NCI-H524 (cell line): Measurements from ENCODE around the gene TMEM269.
A peak's percentile ranks its signal among the peaks of the same experiment; 100 is the strongest.

Experiments used
- DNase-seq, 2 experiments: peaks; one replicate each; lab custom pipeline; 2025; lab: John Stamatoyannopoulos, UW

The TMEM269 gene, protein sequence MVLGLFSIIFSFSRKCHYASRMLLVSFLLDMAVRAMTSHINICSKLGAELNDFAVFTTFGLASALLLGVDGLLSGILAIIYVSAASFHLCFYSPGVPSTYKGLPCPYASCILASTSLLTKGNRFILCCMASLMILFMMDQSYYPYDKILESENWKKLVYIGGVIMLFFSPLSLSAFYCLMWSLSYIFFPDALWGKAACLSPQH

DNA sequence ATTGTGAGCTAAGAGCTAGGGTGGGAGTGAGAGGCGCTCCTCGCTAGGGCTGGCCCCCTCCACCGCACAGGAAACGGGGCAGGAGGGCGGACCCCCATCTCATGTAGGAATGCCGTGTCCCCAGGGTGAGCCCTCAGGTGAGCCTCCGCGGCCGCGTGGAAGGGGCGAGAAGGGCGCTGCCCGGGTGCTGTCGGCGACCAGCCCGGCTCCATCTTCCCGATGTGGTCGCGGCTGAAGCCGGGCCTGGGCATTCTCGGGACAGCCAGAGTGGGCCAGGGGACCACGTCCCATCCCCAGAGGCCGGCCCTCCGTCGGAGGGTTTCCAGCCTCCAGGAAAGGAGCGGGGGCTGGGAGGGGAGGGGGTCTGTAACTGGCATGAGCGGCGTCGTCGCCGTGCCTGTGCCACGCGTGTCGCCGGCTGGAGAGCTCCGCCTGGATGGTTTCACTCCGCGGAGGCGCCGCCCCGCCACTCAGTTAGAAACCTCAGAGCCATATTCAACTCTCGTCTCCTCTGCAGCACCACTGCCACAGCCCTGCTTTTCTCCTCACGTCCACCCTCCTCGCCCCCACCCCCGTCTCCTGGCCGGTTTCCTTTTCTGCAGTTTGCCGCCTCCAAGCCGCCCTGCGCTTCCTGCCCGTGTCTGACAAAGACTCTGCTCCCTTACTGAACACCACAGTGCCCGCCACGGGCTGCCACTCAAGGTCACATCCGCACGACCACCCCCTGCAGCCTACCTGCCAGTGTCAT, at the start of gene TMEM269:
TSS of gene TMEM269 (plus strand) at position 46 of the 748 bp plus-strand sequence. CDS start 4,903 bp downstream, outside the sequence.
- no peak for DNase-seq

DNA sequence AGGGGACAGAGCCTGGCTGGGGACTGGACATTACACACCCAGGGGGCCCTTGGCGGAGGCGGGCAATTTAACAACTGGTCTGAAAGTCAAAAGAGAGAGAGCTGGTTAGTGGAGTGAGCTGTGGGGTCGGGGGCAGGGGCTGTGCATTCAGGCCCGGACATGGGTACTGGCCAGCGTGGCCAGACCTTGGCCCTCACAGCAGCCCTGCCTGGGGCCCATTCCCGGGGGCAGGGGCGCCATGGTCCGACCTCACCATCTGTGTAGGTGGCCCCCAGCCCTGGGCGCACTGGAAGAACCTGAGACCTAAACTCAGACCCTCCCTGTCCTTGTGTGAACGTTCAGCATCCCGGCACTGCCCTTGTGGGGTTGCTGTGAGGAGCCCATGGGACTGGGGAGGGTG, 49.7 kb upstream of the TMEM269 start:
- no peak for DNase-seq

DNA sequence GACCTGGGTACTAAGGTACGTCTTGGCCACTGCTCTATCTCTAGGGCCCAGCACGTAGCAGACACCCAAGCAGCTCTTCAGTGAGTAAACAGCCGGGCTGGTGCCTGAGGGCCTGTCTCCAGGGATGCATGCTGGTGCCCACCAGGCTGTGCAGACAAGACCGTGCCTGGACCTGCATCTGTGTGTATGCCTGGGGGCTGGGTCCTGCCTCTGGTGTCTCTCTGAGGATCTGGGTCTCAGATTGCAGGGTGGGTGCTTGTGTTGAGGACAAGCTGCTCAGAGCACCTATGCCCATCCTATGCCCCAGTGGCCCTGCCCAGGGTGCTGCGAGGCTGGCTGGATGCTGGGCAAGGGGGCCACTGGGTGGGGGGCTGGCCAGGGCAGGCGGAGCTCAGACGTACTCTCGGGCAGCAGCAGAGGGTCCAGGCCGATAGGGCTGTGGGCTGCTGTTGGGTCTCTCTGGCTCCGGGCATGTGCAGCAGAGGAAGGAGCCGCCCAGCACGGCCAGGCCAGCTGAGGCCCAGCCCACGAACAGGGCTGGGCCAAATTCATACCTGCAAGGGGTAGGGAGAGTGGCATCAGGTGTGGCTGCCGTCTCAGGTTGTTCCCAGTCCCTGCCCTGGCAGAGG, 49.2 kb upstream of the TMEM269 start:
- peak in 1 of 2 experiments; percentile 34 for DNase-seq

DNA sequence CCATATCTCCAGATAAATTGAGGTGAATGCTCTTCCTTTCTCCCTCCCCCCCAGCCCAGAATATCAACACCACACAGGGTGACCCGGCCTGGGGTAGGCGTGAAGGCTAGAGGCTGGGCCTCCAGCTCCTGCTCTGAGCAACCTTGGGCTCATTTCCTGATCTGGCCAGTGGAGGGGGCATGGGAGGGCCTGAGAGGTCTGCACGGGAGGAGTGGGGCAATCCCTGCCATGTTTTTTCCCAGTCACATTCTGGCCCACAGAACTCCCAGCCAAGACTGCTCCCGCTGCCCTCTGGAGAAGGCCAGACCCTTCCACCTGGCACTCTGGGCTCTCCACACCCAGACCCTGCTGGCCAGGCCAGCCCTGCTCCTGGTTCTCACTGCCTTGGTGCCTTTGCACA, 48.6 kb upstream of the TMEM269 start:
- DNase-seq, result no peak

DNA sequence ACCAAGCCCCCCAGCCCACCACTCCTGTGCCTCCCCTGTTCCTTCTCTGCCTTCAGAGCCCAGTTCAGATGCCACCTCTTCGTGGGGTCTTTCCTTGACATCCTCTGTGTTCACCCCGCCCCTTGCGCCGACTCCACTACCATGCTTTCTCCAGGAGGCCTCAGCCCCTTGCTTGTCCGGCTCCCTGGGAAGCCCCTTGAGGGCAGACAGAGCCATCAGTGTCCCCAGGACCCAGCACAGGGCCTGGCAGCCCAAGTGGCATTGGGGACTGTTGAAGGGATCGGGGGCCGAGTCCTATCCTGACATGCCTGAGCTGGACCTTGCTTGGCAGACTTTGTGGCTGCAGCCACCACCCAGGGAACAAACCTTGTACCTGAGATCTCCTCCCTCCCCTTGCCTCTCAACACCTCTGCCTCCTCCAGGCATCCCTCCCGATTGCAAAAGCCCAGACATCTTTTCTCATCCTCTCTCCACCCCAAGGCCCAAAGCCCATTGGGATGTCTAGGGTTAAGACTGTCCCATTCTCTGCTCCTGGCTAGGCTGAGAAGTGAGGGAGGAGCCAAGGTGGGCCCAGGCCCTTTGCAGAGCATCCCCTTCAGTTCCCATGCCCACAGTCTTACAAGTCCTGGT, 48.1 kb upstream of the TMEM269 start:
- DNase-seq, result no peak

DNA sequence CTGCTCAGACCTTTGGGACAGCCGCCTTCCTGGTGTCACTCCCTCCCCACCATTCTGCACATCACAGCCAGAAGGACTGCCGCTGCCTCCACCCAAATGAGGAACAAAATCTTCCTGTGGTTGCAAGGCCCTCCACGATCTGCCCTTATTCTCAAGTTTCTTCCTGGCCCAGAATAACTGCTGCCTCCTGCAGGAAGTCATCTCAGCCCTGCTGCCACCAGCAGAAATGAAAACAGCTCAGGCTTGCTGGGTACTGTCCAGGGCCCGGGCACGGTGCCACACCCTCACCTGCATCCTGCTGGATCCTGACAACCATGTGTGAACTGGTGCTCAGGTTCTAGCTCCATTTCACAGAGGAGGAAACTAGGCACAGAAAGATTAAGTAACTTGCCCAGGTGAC, 47.5 kb upstream of the TMEM269 start:
- DNase-seq, result no peak

DNA sequence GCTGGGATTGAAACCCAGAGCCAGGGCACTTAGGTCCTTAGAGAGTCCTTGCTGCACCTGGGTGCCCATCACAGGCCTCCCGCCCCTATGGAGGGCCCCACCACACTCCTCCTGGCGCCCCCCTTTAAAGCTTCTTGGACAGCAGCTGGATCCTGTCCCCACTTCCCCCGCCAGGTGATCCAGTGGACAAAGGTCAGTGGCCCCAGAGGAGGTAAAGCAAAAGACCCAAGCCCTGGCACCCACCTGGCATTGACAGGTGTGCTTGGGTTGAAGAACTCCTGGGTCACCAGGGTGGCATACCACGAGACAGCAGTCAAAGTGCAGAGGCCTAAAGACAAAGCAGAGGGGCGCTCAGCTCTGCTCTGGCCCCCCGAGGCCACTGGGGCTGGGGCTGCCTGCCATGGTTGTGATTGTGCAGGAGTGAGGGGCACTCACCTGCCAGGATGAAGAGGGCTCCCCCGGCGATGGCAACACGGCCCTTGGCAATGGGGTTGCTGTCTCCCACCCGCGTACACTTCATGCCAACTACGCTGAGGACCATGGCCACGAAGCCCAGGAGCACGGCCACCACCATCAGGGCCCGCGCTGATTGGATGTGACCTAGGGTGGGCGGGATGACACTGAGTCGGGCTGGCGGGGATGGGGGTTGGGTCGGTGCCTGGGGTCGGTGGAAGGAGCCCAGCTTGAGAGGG, 46.7 kb upstream of the TMEM269 start:
- DNase-seq, result no peak

DNA sequence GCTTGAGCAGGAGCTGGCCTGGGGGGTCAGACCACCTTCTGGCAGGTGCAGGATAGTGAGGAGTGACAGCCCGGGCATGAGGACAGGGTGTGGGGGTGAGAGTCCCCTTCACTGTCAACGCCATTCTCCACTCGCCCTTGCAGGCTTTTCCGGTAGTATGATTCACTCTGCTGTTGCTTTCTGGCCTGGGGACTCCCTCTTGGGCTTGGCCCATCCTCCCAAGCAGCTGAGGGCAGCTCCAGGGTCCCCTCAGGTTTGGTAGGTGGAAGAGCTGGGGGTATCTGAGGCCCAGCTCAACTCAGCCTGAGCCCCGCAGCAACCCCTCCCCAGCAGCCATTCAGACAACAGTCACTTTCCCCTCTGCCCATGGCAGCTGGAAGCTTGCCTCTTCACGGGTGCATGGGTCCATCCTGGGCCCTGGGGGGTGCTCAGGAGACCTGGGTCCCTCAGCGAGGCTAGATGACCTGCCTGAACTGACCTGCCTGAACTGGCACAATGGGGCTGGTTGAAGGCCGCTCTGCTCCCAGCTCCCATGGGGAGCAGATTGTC, 46.0 kb upstream of the TMEM269 start:
- no peak for DNase-seq

DNA sequence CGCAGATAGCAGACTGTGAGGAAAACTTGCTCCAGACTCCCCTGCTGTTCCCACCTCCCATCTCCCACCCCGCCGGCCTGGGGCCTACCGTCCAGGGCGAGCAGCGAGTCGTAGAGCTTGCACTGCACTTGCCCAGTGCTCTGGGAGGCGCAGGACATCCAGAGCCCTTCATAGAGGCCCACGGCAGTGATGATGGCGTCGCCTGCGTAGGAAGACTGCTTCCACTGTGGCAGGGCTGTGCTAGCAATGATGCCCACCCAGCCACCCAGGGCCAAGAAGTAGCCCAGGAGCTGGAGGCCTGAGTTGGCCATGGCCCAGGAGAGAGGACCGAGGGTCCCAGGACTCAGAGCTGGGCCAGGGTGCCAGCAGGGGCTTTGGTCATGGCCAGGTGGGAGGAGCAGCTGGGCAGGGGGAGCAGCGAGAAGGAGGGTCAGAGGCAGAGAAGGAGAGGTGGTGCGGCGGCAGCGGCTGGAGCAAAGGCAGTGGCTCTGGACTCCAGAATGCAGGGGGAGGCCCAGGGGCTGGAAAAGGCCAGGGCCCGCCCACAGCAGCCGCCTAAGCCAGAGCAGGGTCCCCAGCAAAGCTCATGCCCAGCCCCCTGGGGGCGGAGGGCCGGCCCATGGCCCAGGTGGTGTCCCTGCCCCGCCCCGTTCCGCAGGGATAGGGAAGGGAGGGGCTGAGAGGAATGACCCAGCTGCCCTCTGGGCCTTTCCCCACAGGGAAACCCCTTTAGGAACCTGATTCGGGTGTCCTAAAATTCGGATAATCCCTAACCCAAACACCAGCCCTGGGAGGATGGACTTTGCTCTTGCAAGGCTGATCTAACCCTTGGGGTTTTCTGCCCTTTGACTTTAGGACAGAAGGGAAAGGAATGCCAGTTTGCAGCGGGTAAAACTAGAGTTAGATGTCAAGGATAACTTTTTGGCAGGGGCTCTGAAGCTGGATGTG, 44.8 kb upstream of the TMEM269 start, which contains the start of gene CLDN19:
TSS of gene CLDN19 (minus strand) at position 484 of the 948 bp plus-strand sequence. CDS start at position 311, 173 bp downstream.
- DNase-seq, result peak in 1 of 2 experiments; percentile 37

DNA sequence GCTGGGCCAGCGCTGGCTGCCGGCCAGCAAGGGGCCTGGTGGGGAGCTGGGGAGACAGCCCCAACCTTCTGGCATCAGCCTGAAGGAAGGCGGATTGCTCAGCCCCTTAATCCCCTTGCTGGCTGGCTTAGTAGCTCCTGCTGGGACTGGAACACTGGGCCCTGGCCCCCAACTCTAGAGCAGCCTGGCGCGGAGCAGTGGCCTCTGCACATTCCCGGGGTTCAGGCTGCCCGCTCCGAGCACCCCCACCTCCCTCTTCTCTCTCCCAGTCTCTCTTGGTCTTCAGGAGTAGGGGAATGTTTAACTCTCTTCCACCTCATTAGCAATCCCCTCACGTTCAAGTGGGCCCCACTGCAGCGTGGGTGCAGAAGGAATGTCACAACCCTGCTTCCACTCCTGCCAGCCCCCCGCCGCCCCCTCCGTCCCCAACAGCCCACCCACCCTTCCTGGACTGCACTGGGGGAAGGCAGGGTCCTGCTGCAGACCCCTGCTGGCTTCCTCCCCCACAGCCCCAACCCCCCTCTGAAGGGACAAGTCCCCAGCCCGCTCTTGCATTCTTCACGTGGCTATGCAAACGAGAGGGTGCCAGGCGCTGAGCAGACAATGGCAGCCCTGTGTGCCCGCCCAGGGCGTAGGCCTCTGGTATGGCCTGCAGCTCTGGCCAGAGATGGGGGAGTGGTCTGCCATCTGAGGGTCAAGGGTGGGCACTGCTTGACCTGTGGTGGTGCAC, 43.8 kb upstream of the TMEM269 start:
- peak in 1 of 2 experiments; percentile 51 for DNase-seq

DNA sequence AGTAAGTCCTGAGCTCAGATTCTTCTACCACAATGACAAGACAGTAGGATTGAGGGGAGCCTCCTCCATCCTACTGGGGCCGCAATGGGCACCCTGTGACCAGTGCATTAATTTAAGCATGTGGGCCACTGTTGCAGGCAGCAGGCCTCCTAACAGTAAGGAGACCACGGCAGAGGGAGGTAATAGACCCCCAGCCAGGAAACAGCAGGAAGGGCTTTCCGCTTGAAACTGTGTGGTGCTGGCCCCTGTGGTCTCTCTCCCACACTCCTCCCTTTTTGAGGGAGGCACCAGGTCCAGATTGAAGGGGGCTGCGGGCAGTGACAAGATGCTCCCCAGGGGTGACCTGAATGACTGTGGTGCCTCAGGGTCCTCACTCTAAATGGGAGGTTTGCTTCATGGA, 43.1 kb upstream of the TMEM269 start:
- DNase-seq, result no peak

DNA sequence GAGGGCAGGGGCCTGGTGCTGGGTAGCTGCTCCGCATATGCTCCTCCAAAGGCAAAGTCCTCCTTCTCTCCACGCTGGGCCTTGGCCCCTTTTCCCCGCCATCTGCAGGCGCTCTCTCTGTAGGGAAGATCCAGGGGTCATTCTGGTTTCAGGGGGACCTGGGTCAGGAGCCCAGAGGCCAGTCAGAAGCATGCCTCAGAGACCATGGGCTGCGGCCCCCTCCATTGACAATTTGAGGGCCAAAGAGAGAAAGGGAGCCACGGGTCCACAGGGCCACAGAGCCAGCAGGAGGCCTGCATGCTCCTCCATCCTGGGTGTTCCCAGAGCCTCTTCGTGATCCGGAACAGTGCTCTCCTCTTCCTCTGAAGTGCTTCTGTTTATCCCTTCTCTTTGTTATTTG, 42.6 kb upstream of the TMEM269 start:
- DNase-seq, result no peak

DNA sequence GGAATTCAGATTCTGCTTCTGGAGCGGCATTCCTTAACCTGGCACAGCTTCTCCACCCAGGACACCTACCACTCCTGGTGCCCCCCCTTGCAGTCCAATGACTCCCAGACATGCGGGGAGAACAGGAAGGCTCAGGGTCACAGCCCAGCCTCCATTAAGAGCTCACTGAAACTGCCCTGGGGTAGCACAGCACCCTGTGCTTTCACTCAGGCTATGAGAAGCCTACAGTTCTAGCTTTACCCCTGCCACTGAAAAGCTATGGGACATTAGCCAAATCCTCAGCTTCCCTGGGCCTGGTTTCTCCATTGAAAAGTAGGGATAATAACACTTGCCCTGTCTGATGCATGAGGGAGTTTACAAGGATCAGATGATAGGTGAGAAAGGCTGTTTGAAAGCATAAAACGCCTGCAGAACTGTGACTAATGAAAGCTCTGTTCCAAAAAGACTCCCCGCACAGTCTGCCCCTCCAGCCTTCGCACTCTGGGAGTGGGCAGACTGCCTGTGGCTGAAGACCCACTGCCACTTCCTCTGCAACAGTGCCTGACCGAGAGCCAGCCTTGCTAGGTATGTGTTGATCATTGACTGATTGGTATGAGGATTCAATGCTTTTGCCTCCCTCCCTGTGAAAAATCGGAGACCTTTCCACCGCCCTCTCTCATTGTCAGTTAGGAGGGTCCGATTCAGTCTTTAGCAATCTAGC, 42.0 kb upstream of the TMEM269 start:
- no peak for DNase-seq

DNA sequence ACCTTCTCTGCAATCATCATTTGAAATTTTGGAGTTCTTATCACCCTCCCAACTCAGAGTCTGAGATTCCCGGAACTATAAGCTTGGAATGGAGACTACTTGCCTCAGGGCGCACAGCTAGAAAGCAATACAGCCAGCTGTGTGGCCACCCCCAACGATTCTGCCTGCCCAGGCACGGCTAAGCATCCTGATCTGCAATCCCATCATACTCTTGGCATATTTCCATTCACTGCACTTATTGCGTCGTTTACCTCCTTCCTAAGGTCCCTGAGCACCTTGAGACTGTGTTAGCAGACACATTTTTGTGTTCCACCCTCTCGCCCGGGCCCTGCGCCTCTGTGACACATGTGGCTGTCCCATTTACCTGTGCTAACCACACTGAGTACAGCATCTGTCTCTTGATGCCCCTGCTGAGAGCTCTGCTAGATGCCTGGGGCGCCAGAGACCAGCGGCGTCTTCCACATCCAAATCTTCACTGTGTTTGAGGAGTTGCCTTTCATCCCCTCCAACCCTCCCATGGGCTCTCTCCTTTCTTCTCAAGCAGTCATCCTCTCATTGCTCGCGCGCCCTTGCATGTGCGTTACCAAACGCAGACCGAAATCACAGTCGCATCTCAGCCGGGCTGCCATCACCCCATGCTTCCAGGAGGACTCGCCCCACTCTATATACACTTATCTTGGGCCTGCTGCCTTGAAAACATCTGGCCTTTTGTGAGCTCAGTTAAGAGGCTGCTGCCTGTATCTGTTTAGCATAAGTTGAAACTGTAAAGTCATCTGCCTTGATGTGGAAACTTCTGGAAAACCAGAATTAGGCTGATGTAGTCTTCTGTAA, 41.3 kb upstream of the TMEM269 start:
- no peak for DNase-seq

DNA sequence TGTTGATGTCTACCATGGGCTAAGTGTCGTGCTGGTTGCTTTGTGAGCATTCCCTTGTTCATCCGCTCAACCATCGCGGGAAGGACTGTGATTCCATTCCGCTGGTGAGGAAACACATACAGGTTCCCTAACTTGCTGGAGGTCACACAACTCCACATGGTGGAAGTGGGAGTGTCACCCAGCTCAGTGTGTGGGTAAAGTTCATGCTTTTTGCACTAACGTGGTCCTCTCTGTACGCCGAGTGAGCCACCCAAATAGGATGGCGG, 40.7 kb upstream of the TMEM269 start:
- no peak for DNase-seq

DNA sequence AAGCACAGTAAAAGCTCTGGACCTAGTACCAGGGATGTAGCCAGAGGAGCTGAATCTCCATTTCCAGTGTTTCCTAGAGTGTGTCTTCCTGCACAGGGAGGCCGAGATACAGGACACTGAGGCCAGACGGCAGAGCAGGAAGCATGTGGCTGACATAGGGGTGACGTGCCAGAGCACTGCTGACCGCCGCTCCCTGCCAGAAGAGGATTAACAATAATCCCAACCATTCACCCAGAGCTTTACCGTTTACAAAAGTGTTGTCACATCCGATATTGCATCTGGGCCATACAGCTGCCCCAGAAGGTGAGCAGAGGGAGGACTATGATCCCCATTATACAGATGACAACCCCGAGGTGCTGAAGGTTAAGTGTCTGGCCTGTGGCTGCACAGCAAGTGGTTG, 38.9 kb upstream of the TMEM269 start:
- peak in 1 of 2 experiments; percentile 47 for DNase-seq

DNA sequence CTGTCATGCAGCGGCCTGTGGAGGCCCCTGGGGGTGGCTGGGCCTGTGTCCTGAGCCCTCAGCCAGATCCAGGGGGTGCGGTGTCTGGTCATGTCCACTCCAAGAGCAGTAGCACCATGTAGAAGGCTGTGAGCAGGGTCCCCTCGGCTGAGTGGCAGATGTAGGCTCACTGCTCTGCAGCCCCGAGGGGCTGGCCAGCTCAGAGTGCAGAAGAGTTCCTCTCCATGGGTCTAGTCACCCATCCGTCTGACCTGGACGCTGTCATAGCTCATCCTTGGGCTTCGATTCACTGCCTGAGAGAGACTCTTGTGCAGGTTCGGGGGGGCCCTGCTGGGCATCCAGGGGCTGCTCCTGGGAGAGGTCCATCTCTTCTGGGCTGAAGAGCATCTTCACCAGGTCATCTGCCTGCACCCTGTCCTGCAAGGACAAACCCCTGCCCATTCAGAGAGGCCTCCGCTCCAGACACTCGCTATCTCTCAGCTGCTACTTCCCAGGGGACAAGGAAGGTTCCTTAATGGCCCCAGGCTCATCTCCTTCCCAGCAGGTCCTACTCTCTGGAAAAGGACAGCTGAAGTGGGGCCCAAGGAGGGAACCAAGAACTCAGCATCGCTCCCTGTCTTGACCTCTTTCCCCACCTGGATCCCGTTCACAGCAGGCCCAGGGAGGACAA, 38.2 kb upstream of the TMEM269 start:
- DNase-seq, result no peak

DNA sequence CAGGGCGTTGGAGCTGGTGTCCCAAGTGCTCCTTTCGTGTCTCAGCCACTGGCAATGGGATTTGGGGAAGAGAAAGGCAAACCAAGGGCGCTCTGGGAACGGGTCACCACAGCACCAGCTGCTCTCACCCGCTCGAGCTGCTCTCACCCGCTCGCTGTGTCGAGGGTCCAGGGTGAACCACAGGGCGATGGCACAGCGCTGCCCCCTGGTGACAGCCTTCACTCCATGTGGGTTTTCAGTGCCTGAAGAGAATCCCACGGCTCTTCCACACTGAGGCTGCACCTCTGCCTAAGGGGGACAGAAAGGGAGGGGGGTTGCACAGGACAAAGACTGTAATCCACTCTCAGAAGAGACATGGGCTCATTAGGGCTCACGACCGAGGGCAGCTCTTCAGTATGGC, 37.7 kb upstream of the TMEM269 start:
- DNase-seq, result peak; percentile 30 to 64
